Measurements from ENCODE around the gene ZNRF1. TPM values are rescaled to one million over a fixed set of nuclear protein-coding genes. Genes with fewer than 3 reads are reported as not detected.

The ZNRF1 gene
- total and polyA plus RNA-seq, 2 of the 8 experiments (the other 6 are each of a cell fraction or from before 2014, with no cell fraction given), result 33.5 to 52.9 TPM

GRCh38 chr16:75024594-75024993 is 25.8 kb downstream of the ZNRF1 start:
- Histone ChIP-seq H2AFZ (ENCODE audit: low read length) (no peak overlapping the region), H3K79me1 (ENCODE audit: low read depth, low read length) (peaks cover 6% of the 10 kb centered on the region), H3K56ac (replicated peaks; ENCODE audit: insufficient read length, low read depth, low read length) (no peak overlapping the region), H3K27ac (ENCODE audit: low read depth, low read length) (no peak overlapping the region), H4K5ac (ENCODE audit: insufficient read length, low read depth, low read length) (no peak overlapping the region), H2BK5ac (ENCODE audit: low read depth, low read length) (no peak overlapping the region), H3K4me1 (replicated peaks in 1 of 4; ENCODE audit: control insufficient read depth in 3 of 4, insufficient read depth in 4 of 4, low read length in 3 of 4) (no peaks in the 10 kb centered on the region; a peak in 1 of 7 replicates), H3K4me3 (ENCODE audit: extremely low read depth in 1 of 4, insufficient read depth in 2 of 4, low read depth in 3 of 4, low read length in 4 of 4) (no peak overlapping the region), H3K36me3 (ENCODE audit: control insufficient read depth in 2 of 4, insufficient read depth in 4 of 4, low read length in 3 of 4) (peaks cover 0 to 10% (median 1%) of the 10 kb centered on the region in 4 experiments; a peak in 3 of 8 replicates), H4K20me1 (replicated peaks in 1 of 2; ENCODE audit: control insufficient read depth in 1 of 2, insufficient read depth in 2 of 2, low read length in 2 of 2) (peaks cover 4 to 10% of the 10 kb centered on the region in 2 experiments), H3K9ac (replicated peaks in 1 of 4; ENCODE audit: extremely low read depth in 1 of 4, low read depth in 3 of 4, low read length in 3 of 4) (no peak overlapping the region), H3K14ac (ENCODE audit: insufficient read length) (no peak overlapping the region), H2AK5ac (ENCODE audit: low read depth, low read length) (no peak overlapping the region), H2BK15ac (ENCODE audit: low read length) (no peak overlapping the region), H3K18ac (ENCODE audit: extremely low read depth, low read length) (no peak overlapping the region), H3K23ac (ENCODE audit: insufficient read length) (no peak overlapping the region), H3K79me2 (ENCODE audit: control insufficient read depth in 1 of 2, insufficient read depth in 2 of 2, low read length in 2 of 2) (peaks cover 7 to 84% of the 10 kb centered on the region in 2 experiments), H3K27me3 (replicated peaks in 1 of 4; ENCODE audit: control insufficient read depth in 3 of 4, extremely low read depth in 1 of 4, insufficient read depth in 3 of 4, low read length in 3 of 4) (no peaks in the 10 kb centered on the region), H2BK12ac (ENCODE audit: low read depth, low read length) (no peak overlapping the region), H2BK20ac (ENCODE audit: low read length) (no peak overlapping the region), H4K8ac (ENCODE audit: extremely low read depth, insufficient read depth, low read length) (no peak overlapping the region), H3K9me3 (ENCODE audit: insufficient read depth in 2 of 2, low read depth in 1 of 2, low read length in 1 of 2) (peaks cover 5 to 7% of the 10 kb centered on the region in 2 experiments; a peak in 2 of 4 replicates), H3K4me2 (ENCODE audit: insufficient read depth in 1 of 2, low read depth in 2 of 2, low read length in 2 of 2) (no peak overlapping the region), H2BK120ac (replicated peaks; ENCODE audit: low read depth, low read length) (no peak overlapping the region), H4K91ac (replicated peaks; ENCODE audit: insufficient read length, low read length) (no peak overlapping the region), H3K4ac (replicated peaks; ENCODE audit: insufficient read length, low read depth, low read length) (no peak overlapping the region), H3K23me2 (ENCODE audit: low read depth, low read length) (no peaks in the 10 kb centered on the region)
- 80% methylated on average over 4 of the region's 4 CpGs; no CpG with 5 or more reads in 1 of the 2 experiments for WGBS, 2 experiments (ENCODE audit: extremely low coverage in 1 of 2, insufficient coverage in 1 of 2, insufficient read length in 1 of 2, insufficient replicate concordance in 2 of 2, low coverage in 1 of 2, low lambda C conversion rate in 2 of 2, missing lambda C conversion rate in 1 of 2)
- ChIA-PET POLR2A (ENCODE audit: partially characterized antibody) (no interaction called here), CTCF (ENCODE audit: partially characterized antibody) (interaction anchor here (2.0 kb wide), 1 partner anchor 87 kb away, joined by 7 read pairs; no protein-coding TSS in a partner anchor)
- FAIRE-seq (no peak), DNase-seq (ENCODE audit: low read depth in 1 of 2, low spot score in 2 of 2) (no peak)
- TF ChIP-seq SIN3A (conservative IDR thresholded peaks at IDR 0.05 in 1 of 2, IDR thresholded peaks at IDR 0.05 in 1 of 2; ENCODE audit: low read depth in 1 of 2, low read length in 2 of 2) (no peak), EZH2 (IDR thresholded peaks at IDR 0.05; ENCODE audit: low read depth, low read length, severe bottlenecking) (no peak), TBP (IDR thresholded peaks at IDR 0.05; ENCODE audit: low read depth, low read length) (no peak), SUZ12 (IDR thresholded peaks at IDR 0.05; ENCODE audit: low read length) (no peak), BRCA1 (IDR thresholded peaks at IDR 0.05; ENCODE audit: low read depth, low read length) (no peak), BACH1 (IDR thresholded peaks at IDR 0.05; ENCODE audit: low read length) (no peak), SP1 (IDR thresholded peaks at IDR 0.05; ENCODE audit: low read depth, low read length) (no peak), SP2 (IDR thresholded peaks at IDR 0.05; ENCODE audit: low read length) (no peak), GABPA (IDR thresholded peaks at IDR 0.05; ENCODE audit: borderline replicate concordance, insufficient read depth, low read length) (no peak), CBX5 (IDR thresholded peaks at IDR 0.05; ENCODE audit: low read depth, low read length) (no peak), CTBP2 (IDR thresholded peaks at IDR 0.05; ENCODE audit: borderline replicate concordance, insufficient read depth, insufficient read length, low read length) (no peak), ASH2L (IDR thresholded peaks at IDR 0.05; ENCODE audit: low read length) (no peak), SIRT6 (IDR thresholded peaks at IDR 0.05; ENCODE audit: low read length) (no peak), ATF3 (IDR thresholded peaks at IDR 0.05; ENCODE audit: insufficient read depth, low read depth, low read length) (no peak)

Measured in H1 (cell line).